GM19452 (cell line): ENCODE results near the gene MARCHF9.
"Not testable (repeated sequence)": the region's sequence is repeated elsewhere in the genome, so short reads cannot be mapped to it uniquely, and the experiment has no call there.

Source experiments
- ATAC-seq: cut with Tn5 transposase; IDR thresholded peaks from one replicate; pipeline ENCODE4 v1.9.1; 2021; ENCODE audit not compliant: unreplicated experiment

Gene MARCHF9

GRCh38 chr12:57767876-57768275, 13.0 kb downstream of the MARCHF9 start:
- ATAC-seq = no peak

- ATAC-seq = no peak
These were observed 14.7 kb downstream of the MARCHF9 start for GRCh38 chr12:57769594-57769993.

GRCh38 chr12:57770734-57771133, 15.8 kb downstream of the MARCHF9 start:
- no peak for ATAC-seq

GRCh38 chr12:57771236-57771872, 16.5 kb downstream of the MARCHF9 start:
- peak; percentile 72 for ATAC-seq

GRCh38 chr12:57771873-57772428, 17.0 kb downstream of the MARCHF9 start, which contains the start of gene METTL1:
Gene METTL1, minus strand, starts transcription at chr12:57772105. Its CDS starts 22 bp downstream, at chr12:57772083.
- peak; percentile 82 for ATAC-seq

GRCh38 chr12:57772429-57773322, 17.8 kb downstream of the MARCHF9 start, which contains the start of gene EEF1AKMT3:
Gene EEF1AKMT3, plus strand, starts transcription at chr12:57772614. Its CDS starts 111 bp downstream, at chr12:57772725.
- ATAC-seq = peak; percentile 32

- ATAC-seq = not testable (repeated sequence)
These were observed 19.7 kb downstream of the MARCHF9 start for GRCh38 chr12:57774634-57775033.

- no peak for ATAC-seq
These were observed 20.1 kb downstream of the MARCHF9 start for GRCh38 chr12:57775044-57775443.

GRCh38 chr12:57775563-57776246, 20.8 kb downstream of the MARCHF9 start:
- ATAC-seq = no peak

GRCh38 chr12:57776247-57776587, 21.3 kb downstream of the MARCHF9 start:
- no peak for ATAC-seq

- no peak for ATAC-seq
These were observed 22.5 kb downstream of the MARCHF9 start for GRCh38 chr12:57777367-57777766.

- ATAC-seq = no peak
These were observed 23.0 kb downstream of the MARCHF9 start for GRCh38 chr12:57777911-57778310.

GRCh38 chr12:57779736-57780135, 24.8 kb downstream of the MARCHF9 start:
- ATAC-seq = no peak

GRCh38 chr12:57780284-57780897, 25.5 kb downstream of the MARCHF9 start:
- no peak for ATAC-seq

- ATAC-seq = no peak
These were observed 26.3 kb downstream of the MARCHF9 start for GRCh38 chr12:57781244-57781643.

GRCh38 chr12:57781801-57782200, 26.9 kb downstream of the MARCHF9 start:
- ATAC-seq = no peak

GRCh38 chr12:57782243-57782607, 27.3 kb downstream of the MARCHF9 start:
- ATAC-seq = no peak

GRCh38 chr12:57782608-57783465, 27.9 kb downstream of the MARCHF9 start, which contains the start of gene TSFM:
Gene TSFM, plus strand, starts transcription at chr12:57782787. Its CDS starts 15 bp downstream, at chr12:57782802.
- peak; percentile 82 for ATAC-seq

- ATAC-seq = no peak
These were observed 28.5 kb downstream of the MARCHF9 start for GRCh38 chr12:57783466-57783801.

- no peak for ATAC-seq
These were observed 29.0 kb downstream of the MARCHF9 start for GRCh38 chr12:57783861-57784260.
